GM12878 (cell line): ENCODE data around the gene CALN1.

Experiments used
- CTCF ChIP-seq, 3 experiments: IDR thresholded peaks in 2 of 3; conservative IDR thresholded peaks in 1 of 3; 2 replicates each; pipeline ENCODE4 v1.5.1; 2011; ENCODE audit warnings: low read depth in 3 of 3, low read length in 3 of 3, mild to moderate bottlenecking in 3 of 3, control low read depth in 2 of 3, moderate library complexity in 2 of 3, inconsistent platforms in 1 of 3, mixed read lengths in 1 of 3; ENCODE audit not compliant: control insufficient read depth in 2 of 3, insufficient read depth in 1 of 3; ENCODE audit errors: extremely low read depth in 1 of 3
- IRF4 ChIP-seq: IDR thresholded peaks from 2 replicates; pipeline ENCODE4 v1.6.1; 2011; ENCODE audit warnings: low read depth, low read length
- PBX3 ChIP-seq: IDR thresholded peaks from 2 replicates; pipeline ENCODE4 v1.6.1; 2011; ENCODE audit warnings: mild to moderate bottlenecking, low read depth, low read length, moderate library complexity; ENCODE audit not compliant: insufficient replicate concordance
- STAT1 ChIP-seq: fragments of 450-650 bp; conservative IDR thresholded peaks from 2 replicates; pipeline ENCODE4 v1.6.1; 2014; ENCODE audit warnings: antibody characterized with exemption, mild to moderate bottlenecking

- TF ChIP-seq CTCF (IDR thresholded peaks at IDR 0.05 in 2 of 3, conservative IDR thresholded peaks at IDR 0.05 in 1 of 3; ENCODE audit: control insufficient read depth in 2 of 3, extremely low read depth in 1 of 3, insufficient read depth in 1 of 3, low read depth in 3 of 3, low read length in 3 of 3) (no peak), STAT1 (no peak), PBX3 (no peak), IRF4 (no peak)
Measured at GRCh38 chr7:72064916-72065315, 347.2 kb downstream of the CALN1 start.
